Measurements from ENCODE around the gene LEMD1. TPM values are rescaled to one million over a fixed set of nuclear protein-coding genes. Genes with fewer than 3 reads are reported as not detected.

LEMD1 gene
- total and polyA plus RNA-seq, 8 donors = 0.95 to 3.7 (median 1.7) TPM; not detected in 5

GRCh38 chr1:205360891-205361290, 61.0 kb downstream of the LEMD1 start:
- intact Hi-C loops (cut with DNase I; ENCODE audit: low total_unique reads) = no loop called here
- TF ChIP-seq POLR2A (IDR thresholded peaks at IDR 0.05) = no peak
- no peak overlapping the region for H3K27ac ChIP-seq
- peaks cover 0 to 3% (median 0%) of the 10 kb centered on the region in 3 donors for H3K27me3 ChIP-seq
- no peaks in the 10 kb centered on the region for H3K36me3 ChIP-seq
- 71 to 91% (median 83%) methylated on average over 4 of the region's 4 CpGs for WGBS, 5 donors
- peaks cover 2 to 9% (median 6%) of the 10 kb centered on the region in 4 donors for H3K4me1 ChIP-seq
- H3K9me3 ChIP-seq = no peaks in the 10 kb centered on the region
- H3K4me3 ChIP-seq = no peak overlapping the region
- DNase-seq = no peak

GRCh38 chr1:205359771-205360565, 61.9 kb downstream of the LEMD1 start:
- intact Hi-C loops (cut with DNase I; ENCODE audit: low total_unique reads) = no loop called here
- H3K27ac ChIP-seq = peak overlapping the region in 1 of 5 donors; percentile 7

GRCh38 chr1:205358579-205358978, 63.3 kb downstream of the LEMD1 start:
- Histone ChIP-seq H3K4me1 (peaks cover 0 to 29% (median 17%) of the 10 kb centered on the region in 4 donors), H3K9me3 (no peaks in the 10 kb centered on the region), H3K4me3 (no peak overlapping the region), H3K36me3 (no peaks in the 10 kb centered on the region), H3K27me3 (peaks cover 0 to 3% (median 0%) of the 10 kb centered on the region in 3 donors), H3K27ac (no peak overlapping the region)
- DNase-seq = no peak
- TF ChIP-seq POLR2A (IDR thresholded peaks at IDR 0.05) = no peak
- no peak for TF ChIP-seq EP300 (IDR thresholded peaks at IDR 0.05)
- no peak for TF ChIP-seq POLR2AphosphoS5 (IDR thresholded peaks at IDR 0.05)
- no peak for TF ChIP-seq CTCF (IDR thresholded peaks at IDR 0.05)
- intact Hi-C loops (cut with DNase I; ENCODE audit: low total_unique reads) = no loop called here

More at GRCh38 chr1:205359771-205360565, 61.9 kb downstream of the LEMD1 start:
- peak in 1 of 2 donors; percentile 74 for DNase-seq
- H3K27me3 ChIP-seq = peaks cover 0 to 3% (median 0%) of the 10 kb centered on the region in 3 donors
- TF ChIP-seq POLR2A (IDR thresholded peaks at IDR 0.05) = no peak
- no peak for TF ChIP-seq CTCF (IDR thresholded peaks at IDR 0.05)
- TF ChIP-seq EP300 (IDR thresholded peaks at IDR 0.05) = no peak
- TF ChIP-seq POLR2AphosphoS5 (IDR thresholded peaks at IDR 0.05) = no peak
- H3K4me3 ChIP-seq = no peak overlapping the region
- no peaks in the 10 kb centered on the region for H3K36me3 ChIP-seq
- H3K9me3 ChIP-seq = no peaks in the 10 kb centered on the region
- 43 to 49% (median 45%) methylated on average over 11 of the region's 11 CpGs for WGBS, 5 donors
- H3K4me1 ChIP-seq = peaks cover 0 to 17% (median 6%) of the 10 kb centered on the region in 4 donors

- H3K9me3 ChIP-seq = no peaks in the 10 kb centered on the region
- intact Hi-C loops (cut with DNase I; ENCODE audit: low total_unique reads) = no loop called here
- no peaks in the 10 kb centered on the region for H3K36me3 ChIP-seq
- H3K4me1 ChIP-seq = peaks cover 0 to 29% (median 19%) of the 10 kb centered on the region in 4 donors
- TF ChIP-seq POLR2AphosphoS5 (IDR thresholded peaks at IDR 0.05) = no peak
- no peak for TF ChIP-seq EP300 (IDR thresholded peaks at IDR 0.05)
- no peak for TF ChIP-seq POLR2A (IDR thresholded peaks at IDR 0.05)
- TF ChIP-seq CTCF (IDR thresholded peaks at IDR 0.05) = no peak
- no peak overlapping the region for H3K27ac ChIP-seq
- WGBS, 5 donors = 87 to 97% (median 92%) methylated on average over 3 of the region's 3 CpGs
- no peak for DNase-seq
- peaks cover 0 to 3% (median 0%) of the 10 kb centered on the region in 3 donors for H3K27me3 ChIP-seq
- no peak overlapping the region for H3K4me3 ChIP-seq
These were observed 64.3 kb downstream of the LEMD1 start for GRCh38 chr1:205357567-205357966.

Measured in stomach (tissue), 9 donors.